ENCODE data around the gene PGAM1.

- TF ChIP-seq CTCF (IDR thresholded peaks at IDR 0.05): no peak
- no peak for TF ChIP-seq POLR2A (IDR thresholded peaks at IDR 0.05)
Observed at GRCh38 chr10:97459933-97460332, 33.9 kb downstream of the PGAM1 start.

All from thyroid gland (tissue), 4 donors.